ENCODE measurements around the gene WBP1L. TPM values are rescaled to one million over a fixed set of nuclear protein-coding genes. Genes with fewer than 3 reads are reported as not detected.
"Not testable (repeated sequence)": the region's sequence is repeated elsewhere in the genome, so short reads cannot be mapped to it uniquely, and the experiment has no call there.

Gene WBP1L
- total RNA-seq, 1 donor from 2014 or later: 80.8 TPM

- H3K27ac ChIP-seq: no peak overlapping the region
Observed at GRCh38 chr10:102738692-102739121, 5.0 kb upstream of the WBP1L start.

GRCh38 chr10:102740229-102740628 lies 3.5 kb upstream of the WBP1L start:
- intact Hi-C loops (cut with DNase I): loop anchor here (5.0 kb wide), 2 partner anchors 37 to 77 kb away; no protein-coding TSS in a partner anchor

More at GRCh38 chr10:102738692-102739121, 5.0 kb upstream of the WBP1L start:
- TF ChIP-seq POLR2AphosphoS5 (IDR thresholded peaks at IDR 0.05; ENCODE audit: insufficient read depth in 1 of 2, low read depth in 1 of 2) (peak in 1 of 2 donors; percentile 66), POLR2A (IDR thresholded peaks at IDR 0.05) (no peak)
- Histone ChIP-seq H3K27me3 (no peaks in the 10 kb centered on the region), H3K36me3 (no peaks in the 10 kb centered on the region), H3K4me3 (no peak overlapping the region), H3K9me3 (no peaks in the 10 kb centered on the region), H3K4me1 (peaks cover 6% of the 10 kb centered on the region)
- intact Hi-C loops (cut with DNase I): no loop called here
- DNase-seq (ENCODE audit: extremely low spot score in 2 of 2): no peak

GRCh38 chr10:102741726-102742237 lies 2.0 kb upstream of the WBP1L start:
- Histone ChIP-seq H3K4me3 (no peak overlapping the region), H3K9me3 (no peaks in the 10 kb centered on the region), H3K27me3 (no peaks in the 10 kb centered on the region), H3K4me1 (peaks cover 31% of the 10 kb centered on the region), H3K27ac (no peak overlapping the region), H3K36me3 (no peaks in the 10 kb centered on the region)
- TF ChIP-seq CTCF (IDR thresholded peaks at IDR 0.05) (no peak), POLR2AphosphoS5 (IDR thresholded peaks at IDR 0.05; ENCODE audit: insufficient read depth in 1 of 2, low read depth in 1 of 2) (no peak), POLR2A (IDR thresholded peaks at IDR 0.05) (no peak)
- intact Hi-C loops (cut with DNase I): loop anchor here (5.0 kb wide), 2 partner anchors 36 to 76 kb away; no protein-coding TSS in a partner anchor
- no peak for DNase-seq (ENCODE audit: extremely low spot score in 2 of 2)

More at GRCh38 chr10:102740229-102740628, 3.5 kb upstream of the WBP1L start:
- DNase-seq (ENCODE audit: extremely low spot score in 2 of 2): no peak
- Histone ChIP-seq H3K27ac (no peak overlapping the region), H3K4me3 (no peak overlapping the region), H3K36me3 (no peaks in the 10 kb centered on the region), H3K9me3 (no peaks in the 10 kb centered on the region), H3K27me3 (no peaks in the 10 kb centered on the region), H3K4me1 (peaks cover 15% of the 10 kb centered on the region)
- TF ChIP-seq POLR2AphosphoS5 (IDR thresholded peaks at IDR 0.05; ENCODE audit: insufficient read depth in 1 of 2, low read depth in 1 of 2) (no peak), CTCF (IDR thresholded peaks at IDR 0.05) (no peak), POLR2A (IDR thresholded peaks at IDR 0.05) (no peak)

DNA sequence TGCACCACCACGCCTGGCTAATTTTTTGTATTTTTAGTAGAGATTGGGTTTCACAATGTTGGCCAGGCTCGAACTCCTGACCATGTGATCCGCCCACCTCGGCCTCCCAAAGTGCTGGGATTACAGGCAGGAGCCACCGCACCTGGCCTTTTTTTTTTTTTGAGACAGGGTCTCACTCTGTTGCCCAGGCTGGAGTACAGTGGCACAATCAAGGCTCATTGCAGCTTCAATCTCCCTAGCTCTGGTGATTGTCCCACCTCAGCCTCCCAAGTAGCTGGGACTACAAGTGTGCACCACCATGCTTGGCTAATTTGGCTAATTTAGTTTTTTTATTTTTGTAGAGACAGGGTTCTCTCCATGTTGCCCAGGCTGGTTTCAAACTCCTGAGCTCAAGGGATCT lies 1.4 kb upstream of the WBP1L start:
- not testable (repeated sequence) for H3K4me3 ChIP-seq; DNase-seq (ENCODE audit: extremely low spot score in 2 of 2); H3K36me3 ChIP-seq; H3K27ac ChIP-seq; H3K9me3 ChIP-seq; H3K27me3 ChIP-seq
- intact Hi-C loops (cut with DNase I): loop anchor here (5.0 kb wide), 2 partner anchors 35 to 75 kb away; no protein-coding TSS in a partner anchor
- H3K4me1 ChIP-seq: peaks cover 34% of the 10 kb centered on the region

DNA sequence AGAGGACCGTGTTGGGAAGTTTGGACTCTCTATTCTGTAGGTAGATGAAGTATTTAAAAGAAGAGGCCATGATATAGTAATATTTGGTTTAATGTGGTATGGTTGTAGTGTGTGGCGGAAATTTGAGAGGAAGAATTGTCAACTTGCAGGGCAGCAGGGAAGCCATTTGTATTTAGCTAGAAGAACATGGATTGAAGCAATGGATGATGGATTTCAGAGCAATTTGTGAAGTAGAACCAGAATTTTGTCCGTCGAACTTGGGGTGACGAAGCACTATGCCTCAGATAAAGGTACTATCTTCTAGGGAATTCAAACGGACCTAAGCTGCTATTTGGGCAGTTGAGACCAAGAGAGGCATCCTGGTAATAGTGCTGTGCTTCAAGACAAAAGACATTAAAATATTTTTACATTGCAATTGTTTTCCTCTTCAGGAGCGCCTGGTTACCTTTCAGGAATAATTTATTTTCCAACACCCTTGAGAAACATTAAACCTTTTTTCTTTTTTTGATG lies 615 bp upstream of the WBP1L start:
- Histone ChIP-seq H3K9me3 (no peaks in the 10 kb centered on the region), H3K36me3 (no peaks in the 10 kb centered on the region), H3K4me3 (peak overlapping the region; percentile 31 to 99), H3K27ac (no peak overlapping the region), H3K4me1 (peaks cover 34% of the 10 kb centered on the region), H3K27me3 (no peaks in the 10 kb centered on the region)
- TF ChIP-seq POLR2AphosphoS5 (IDR thresholded peaks at IDR 0.05; ENCODE audit: insufficient read depth in 1 of 2, low read depth in 1 of 2): no peak
- no peak for TF ChIP-seq POLR2A (IDR thresholded peaks at IDR 0.05)
- no peak for TF ChIP-seq CTCF (IDR thresholded peaks at IDR 0.05)
- intact Hi-C loops (cut with DNase I): loop anchor here (5.0 kb wide), 2 partner anchors 34 to 74 kb away; no protein-coding TSS in a partner anchor
- DNase-seq (ENCODE audit: extremely low spot score in 2 of 2): no peak

Measured in vagina (tissue), 2 donors.